Measurements from ENCODE around the gene PVALEF. TPM values are rescaled to one million over a fixed set of nuclear protein-coding genes. Genes with fewer than 3 reads are reported as not detected.

PVALEF gene
- total RNA-seq, 2 donors from 2014 or later, result not detected

GRCh38 chr17:81137248-81137647, 28.1 kb upstream of the PVALEF start:
- DNase-seq (ENCODE audit: low spot score), result no peak
- intact Hi-C loops (cut with DNase I), result no loop called here
- Histone ChIP-seq H3K9me3 (no peaks in the 10 kb centered on the region), H3K4me3 (no peak overlapping the region), H3K27ac (no peak overlapping the region), H3K27me3 (replicated peaks; ENCODE audit: insufficient read depth) (no peaks in the 10 kb centered on the region), H3K4me1 (replicated peaks) (no peaks in the 10 kb centered on the region), H3K36me3 (no peaks in the 10 kb centered on the region)
- WGBS, result 93% methylated on average over 13 of the region's 13 CpGs
- TF ChIP-seq POLR2AphosphoS5 (IDR thresholded peaks at IDR 0.05) (no peak), CTCF (IDR thresholded peaks at IDR 0.05) (no peak), POLR2A (IDR thresholded peaks at IDR 0.05) (no peak)

- H3K9me3 ChIP-seq, result no peaks in the 10 kb centered on the region
- intact Hi-C loops (cut with DNase I), result no loop called here
- 93% methylated on average over 15 of the region's 15 CpGs for WGBS
- H3K27ac ChIP-seq, result no peak overlapping the region
- H3K27me3 ChIP-seq (replicated peaks; ENCODE audit: insufficient read depth), result no peaks in the 10 kb centered on the region
- no peak for DNase-seq (ENCODE audit: low spot score)
- TF ChIP-seq POLR2AphosphoS5 (IDR thresholded peaks at IDR 0.05), result no peak
- no peak for TF ChIP-seq POLR2A (IDR thresholded peaks at IDR 0.05)
- no peak for TF ChIP-seq CTCF (IDR thresholded peaks at IDR 0.05)
- H3K4me3 ChIP-seq, result no peak overlapping the region
- H3K4me1 ChIP-seq (replicated peaks), result no peaks in the 10 kb centered on the region
- H3K36me3 ChIP-seq, result no peaks in the 10 kb centered on the region
These were observed 27.2 kb upstream of the PVALEF start for GRCh38 chr17:81138083-81138482.

GRCh38 chr17:81138500-81138899, 26.8 kb upstream of the PVALEF start:
- TF ChIP-seq POLR2A (IDR thresholded peaks at IDR 0.05) (no peak), POLR2AphosphoS5 (IDR thresholded peaks at IDR 0.05) (no peak), CTCF (IDR thresholded peaks at IDR 0.05) (no peak)
- no peak for DNase-seq (ENCODE audit: low spot score)
- Histone ChIP-seq H3K27ac (no peak overlapping the region), H3K36me3 (no peaks in the 10 kb centered on the region), H3K4me1 (replicated peaks) (no peaks in the 10 kb centered on the region), H3K4me3 (no peak overlapping the region), H3K27me3 (replicated peaks; ENCODE audit: insufficient read depth) (no peaks in the 10 kb centered on the region), H3K9me3 (no peaks in the 10 kb centered on the region)
- WGBS, result 94% methylated on average over 25 of the region's 25 CpGs
- intact Hi-C loops (cut with DNase I), result no loop called here

GRCh38 chr17:81139428-81139827, 25.9 kb upstream of the PVALEF start:
- Histone ChIP-seq H3K27ac (no peak overlapping the region), H3K4me1 (replicated peaks) (no peaks in the 10 kb centered on the region), H3K9me3 (no peaks in the 10 kb centered on the region), H3K4me3 (no peak overlapping the region), H3K36me3 (no peaks in the 10 kb centered on the region), H3K27me3 (replicated peaks; ENCODE audit: insufficient read depth) (no peaks in the 10 kb centered on the region)
- WGBS, result 100% methylated on average over 5 of the region's 8 CpGs
- no peak for DNase-seq (ENCODE audit: low spot score)
- intact Hi-C loops (cut with DNase I), result no loop called here
- no peak for TF ChIP-seq POLR2A (IDR thresholded peaks at IDR 0.05)
- TF ChIP-seq CTCF (IDR thresholded peaks at IDR 0.05), result no peak
- TF ChIP-seq POLR2AphosphoS5 (IDR thresholded peaks at IDR 0.05), result no peak

- TF ChIP-seq POLR2AphosphoS5 (IDR thresholded peaks at IDR 0.05) (no peak), CTCF (IDR thresholded peaks at IDR 0.05) (no peak), POLR2A (IDR thresholded peaks at IDR 0.05) (no peak)
- Histone ChIP-seq H3K27me3 (replicated peaks; ENCODE audit: insufficient read depth) (no peaks in the 10 kb centered on the region), H3K4me3 (no peak overlapping the region), H3K27ac (no peak overlapping the region), H3K36me3 (no peaks in the 10 kb centered on the region), H3K9me3 (no peaks in the 10 kb centered on the region), H3K4me1 (replicated peaks) (no peaks in the 10 kb centered on the region)
- DNase-seq (ENCODE audit: low spot score), result no peak
- intact Hi-C loops (cut with DNase I), result loop anchor here (5.0 kb wide), 1 partner anchor 102 kb away; no protein-coding TSS in a partner anchor
- WGBS, result 85% methylated on average over 8 of the region's 8 CpGs
These were observed 25.3 kb upstream of the PVALEF start for GRCh38 chr17:81140018-81140417.

All from prostate gland (tissue), 2 donors.